Natural killer cell (primary cell): ENCODE measurements around the gene UBQLN3. TPM values are rescaled to one million over a fixed set of nuclear protein-coding genes. Genes with fewer than 3 reads are reported as not detected.

Experiments
- ATAC-seq, 3 donors: fragments of 150-1000 bp in 2 of 3; fragments of 200-7000 bp in 1 of 3; cut with Tn5 transposase; 1 replicate in 1 of 3; 2 replicates in 2 of 3; pipeline ENCODE4 v1.10.0; 2021; ENCODE audit warnings: mild to moderate bottlenecking in 2 of 3, moderate library complexity in 2 of 3
- DNase-seq, 2 donors: peaks; one replicate each; pipeline versions ENCODE4 v3.0.0 to v3.0.0-alpha.2; 2013 to 2021; ENCODE audit warnings: mixed read lengths in 1 of 2
- H3K27ac ChIP-seq: one replicate; pipeline ENCODE4 v1.5.1; 2013; ENCODE audit warnings: mild to moderate bottlenecking, low read length
- H3K27me3 ChIP-seq: one replicate; pipeline ENCODE4 v1.6.1; 2013; ENCODE audit warnings: low read length; ENCODE audit not compliant: control insufficient read depth, insufficient read depth
- H3K36me3 ChIP-seq: one replicate; pipeline ENCODE4 v1.6.1; 2013; ENCODE audit warnings: low read length; ENCODE audit not compliant: control insufficient read depth, insufficient read depth
- H3K4me1 ChIP-seq: one replicate; pipeline ENCODE4 v1.6.1; 2013; ENCODE audit warnings: low read length; ENCODE audit not compliant: control insufficient read depth, insufficient read depth
- H3K4me3 ChIP-seq: one replicate; pipeline ENCODE4 v1.5.1; 2013; ENCODE audit warnings: low read length
- H3K9me3 ChIP-seq: one replicate; pipeline ENCODE4 v1.6.1; 2013; ENCODE audit warnings: low read length; ENCODE audit not compliant: control insufficient read depth, insufficient read depth
- H3K27ac Mint-ChIP-seq, 2 donors: one replicate each; pipeline ENCODE4 v1.8.0; 2022; ENCODE audit warnings: mild to moderate bottlenecking in 2 of 2, mixed read lengths in 2 of 2, moderate library complexity in 1 of 2
- H3K27me3 Mint-ChIP-seq, 2 donors: one replicate each; pipeline ENCODE4 v1.8.0; 2022; ENCODE audit warnings: low read depth in 2 of 2, mixed read lengths in 2 of 2
- H3K36me3 Mint-ChIP-seq: one replicate; pipeline ENCODE4 v1.8.0; 2022; ENCODE audit warnings: mixed read lengths
- H3K4me1 Mint-ChIP-seq, 2 donors: one replicate each; pipeline ENCODE4 v1.8.0; 2022; ENCODE audit warnings: mixed read lengths in 2 of 2
- H3K4me3 Mint-ChIP-seq: one replicate; pipeline ENCODE4 v1.8.0; 2022; ENCODE audit warnings: mild to moderate bottlenecking, moderate library complexity, mixed read lengths
- H3K9me3 Mint-ChIP-seq, 2 donors: one replicate each; pipeline ENCODE4 v1.8.0; 2022; ENCODE audit warnings: mixed read lengths in 2 of 2
- CTCF ChIP-seq: fragments of 200-600 bp; IDR thresholded peaks from one replicate; pipeline ENCODE4 v1.8.0; 2022; ENCODE audit warnings: antibody characterized with exemption
- WGBS: methylation state at CpG from one replicate; pipeline ENCODE4 v1.1.7; 2013; ENCODE audit warnings: missing lambda C conversion rate; ENCODE audit not compliant: insufficient coverage; 5-methylcytosine and 5-hydroxymethylcytosine counted together
- intact Hi-C: fragments of 100-400 bp; cut with micrococcal nuclease; formaldehyde crosslinking; loops from one replicate; pipeline ENCODE4 v1.14.2; 2022
- total RNA-seq, 4 donors: library from RNA; stranded (reverse); fragments of 120-200 nt in 1 of 4; gene quantifications; one replicate each; pipeline versions ENCODE4 v1.2.3 to v1.2.4, GENCODE V29; 2013 to 2022

UBQLN3 gene
- total RNA-seq, 3 donors from 2014 or later (not counting 1 experiment from before 2014, with no cell fraction given), result 0.15 to 0.20 TPM; not detected in 1

GRCh38 chr11:5489576-5490357, 20.0 kb downstream of the UBQLN3 start:
- ATAC-seq (no peak), DNase-seq (no peak)
- intact Hi-C loops, result no loop called here
- Mint-ChIP-seq H3K9me3 (no peaks in the 10 kb centered on the region), H3K36me3 (no peaks in the 10 kb centered on the region), H3K27me3 (peaks cover 6 to 7% of the 10 kb centered on the region in 2 donors), H3K27ac (no peak overlapping the region), H3K4me3 (no peak overlapping the region), H3K4me1 (no peaks in the 10 kb centered on the region)
- no peaks in the 10 kb centered on the region for H3K9me3 ChIP-seq
- TF ChIP-seq CTCF, result no peak
- H3K36me3 ChIP-seq, result no peaks in the 10 kb centered on the region
- no peak overlapping the region for H3K4me3 ChIP-seq
- H3K27ac ChIP-seq, result no peak overlapping the region
- no peaks in the 10 kb centered on the region for H3K27me3 ChIP-seq
- WGBS, result 64% methylated on average over 4 of the region's 5 CpGs
- H3K4me1 ChIP-seq, result no peaks in the 10 kb centered on the region

- no peaks in the 10 kb centered on the region for H3K4me1 ChIP-seq
- no peak overlapping the region for H3K4me3 ChIP-seq
- H3K27me3 Mint-ChIP-seq, result peaks cover 1 to 6% of the 10 kb centered on the region in 2 donors
- 91% methylated on average over 4 of the region's 4 CpGs for WGBS
- DNase-seq, result no peak
- no peaks in the 10 kb centered on the region for H3K36me3 Mint-ChIP-seq
- H3K36me3 ChIP-seq, result no peaks in the 10 kb centered on the region
- H3K4me1 Mint-ChIP-seq, result no peaks in the 10 kb centered on the region
- intact Hi-C loops, result no loop called here
- no peak overlapping the region for H3K27ac Mint-ChIP-seq
- H3K9me3 ChIP-seq, result no peaks in the 10 kb centered on the region
- no peak for TF ChIP-seq CTCF
- no peak for ATAC-seq
- no peak overlapping the region for H3K27ac ChIP-seq
- no peaks in the 10 kb centered on the region for H3K9me3 Mint-ChIP-seq
- H3K4me3 Mint-ChIP-seq, result no peak overlapping the region
- no peaks in the 10 kb centered on the region for H3K27me3 ChIP-seq
Measured at GRCh38 chr11:5488798-5489399, 20.9 kb downstream of the UBQLN3 start.

GRCh38 chr11:5488385-5488784, 21.4 kb downstream of the UBQLN3 start, which contains the start of gene OR52D1:
Gene OR52D1 (plus strand): TSS chr11:5488685. CDS start chr11:5488707, 22 bp downstream.
- Histone ChIP-seq H3K4me3 (no peak within 1 kb of the TSS), H3K27me3 (no peaks in the 10 kb centered on the region), H3K4me1 (no peaks in the 10 kb centered on the region), H3K9me3 (no peaks in the 10 kb centered on the region), H3K27ac (no peak within 1 kb of the TSS), H3K36me3 (no peaks in the 10 kb centered on the region)
- H3K9me3 Mint-ChIP-seq, result no peaks in the 10 kb centered on the region
- intact Hi-C loops, result no loop called here
- no peak within 1 kb of the TSS for H3K27ac Mint-ChIP-seq
- DNase-seq, result no peak
- peaks cover 0 to 6% of the 10 kb centered on the region in 2 donors for H3K27me3 Mint-ChIP-seq
- no peaks in the 10 kb centered on the region for H3K4me1 Mint-ChIP-seq
- no peak for TF ChIP-seq CTCF
- no peak for ATAC-seq
- no peaks in the 10 kb centered on the region for H3K36me3 Mint-ChIP-seq
- no peak within 1 kb of the TSS for H3K4me3 Mint-ChIP-seq
